GM12892 (cell line): ENCODE results near the gene MAEL.

Experiments used
- POLR2A ChIP-seq: IDR thresholded peaks from 2 replicates; pipeline ENCODE4 v1.6.1; 2011; ENCODE audit warnings: low read depth, low read length, control low read depth
- TAF1 ChIP-seq: IDR thresholded peaks from 2 replicates; pipeline ENCODE4 v1.6.1; 2011; ENCODE audit warnings: low read depth, mild to moderate bottlenecking, control low read depth, low read length, borderline replicate concordance

DNA sequence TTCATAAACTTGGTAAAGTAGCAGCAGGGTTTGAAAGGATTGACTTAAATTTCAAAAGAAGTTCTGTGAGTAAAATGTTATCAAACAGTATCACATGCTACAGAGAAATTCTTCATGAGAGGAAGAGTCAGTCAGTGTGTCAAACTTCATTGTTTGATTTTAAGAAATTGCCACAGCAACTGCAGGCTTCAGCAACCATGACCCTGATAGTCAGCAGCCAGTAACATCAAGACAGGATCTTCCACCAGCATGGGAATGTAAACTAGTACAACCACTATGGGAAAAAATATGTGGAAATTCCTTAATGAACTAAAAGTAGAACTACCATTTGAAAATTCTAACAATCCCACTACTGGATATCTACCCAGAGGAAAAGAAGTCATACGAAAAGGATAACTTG, 11.5 kb downstream of the MAEL start:
- no peak for TF ChIP-seq TAF1
- TF ChIP-seq POLR2A, result no peak
